DND-41 (cell line): ENCODE data around the gene JMJD6.

ENCODE experiments used
- CTCF ChIP-seq: IDR thresholded peaks from 2 replicates; pipeline ENCODE4 v1.5.1; 2012; ENCODE audit warnings: borderline replicate concordance, low read length, moderate library complexity, mild to moderate bottlenecking; ENCODE audit not compliant: poor library complexity, severe bottlenecking; ENCODE audit errors: extremely low read depth
- EZH2 ChIP-seq: IDR thresholded peaks from 3 replicates; pipeline ENCODE4 v1.6.1; 2012; ENCODE audit warnings: borderline replicate concordance, low read depth, mild to moderate bottlenecking, moderate library complexity, low read length, inconsistent platforms; ENCODE audit not compliant: severe bottlenecking

- TF ChIP-seq CTCF = no peak
- no peak for TF ChIP-seq EZH2
Measured at GRCh38 chr17:76735006-76735405, 8.6 kb upstream of the JMJD6 start.
